ENCODE data around the gene BTBD10. TPM values are rescaled to one million over a fixed set of nuclear protein-coding genes. Genes with fewer than 3 reads are reported as not detected.

The BTBD10 gene
- total RNA-seq, 1 donor from 2014 or later: 18.8 TPM

DNA sequence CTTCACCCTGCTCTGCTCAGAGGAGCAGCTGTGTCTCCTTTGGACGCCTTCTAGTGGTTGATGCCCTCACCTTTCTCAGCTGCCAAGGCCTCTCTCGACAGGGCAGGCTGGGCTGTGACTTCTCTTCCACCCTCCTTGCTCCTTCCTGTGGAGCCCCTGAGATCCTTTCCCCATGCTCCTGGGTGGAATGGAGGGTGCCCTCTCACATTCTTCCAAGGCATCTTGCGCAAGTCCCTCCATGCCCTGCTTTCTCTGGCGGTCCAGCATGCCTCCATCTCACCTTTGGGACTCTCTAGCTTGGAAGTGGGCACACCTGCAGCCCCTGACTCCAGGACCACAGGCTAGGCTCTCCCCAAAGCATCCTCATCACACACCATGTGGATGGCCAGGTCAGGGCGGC lies 116.6 kb downstream of the BTBD10 start:
- CTCF ChIA-PET: no interaction called here
- H3K36me3 Mint-ChIP-seq (ENCODE audit: low read depth): peaks cover 19% of the 10 kb centered on the region
- TF ChIP-seq CTCF (IDR thresholded peaks at IDR 0.05): no peak
- no peak for DNase-seq
- no peaks in the 10 kb centered on the region for H3K27me3 Mint-ChIP-seq
- peaks cover 32% of the 10 kb centered on the region for H3K4me1 Mint-ChIP-seq
- H3K4me3 Mint-ChIP-seq: no peak overlapping the region
- no peak overlapping the region for H3K27ac Mint-ChIP-seq
- intact Hi-C loops (cut with micrococcal nuclease): no loop called here
- POLR2A ChIA-PET: no interaction called here
- no peak for ATAC-seq (ENCODE audit: low read depth)
- H3K9me3 Mint-ChIP-seq: no peaks in the 10 kb centered on the region

GRCh38 chr11:13344818-13345217 lies 118.2 kb downstream of the BTBD10 start:
- no peak for TF ChIP-seq CTCF (IDR thresholded peaks at IDR 0.05)
- no peak overlapping the region for H3K27ac Mint-ChIP-seq
- ChIA-PET POLR2A (no interaction called here), CTCF (interaction anchor here (0.8 to 2.6 kb wide), 6 partner anchors 9 to 1013 kb away, joined by 3 to 22 read pairs (median 4); no protein-coding TSS in a partner anchor)
- no peaks in the 10 kb centered on the region for H3K9me3 Mint-ChIP-seq
- H3K36me3 Mint-ChIP-seq (ENCODE audit: low read depth): peaks cover 8% of the 10 kb centered on the region
- intact Hi-C loops (cut with micrococcal nuclease): loop anchor here (1.0 to 5.0 kb wide), 5 partner anchors 93 to 748 kb away; no protein-coding TSS in a partner anchor
- H3K4me3 Mint-ChIP-seq: no peak overlapping the region
- no peak for ATAC-seq (ENCODE audit: low read depth)
- no peaks in the 10 kb centered on the region for H3K27me3 Mint-ChIP-seq
- H3K4me1 Mint-ChIP-seq: peaks cover 47% of the 10 kb centered on the region
- DNase-seq: no peak

- Mint-ChIP-seq H3K27ac (no peak overlapping the region), H3K27me3 (no peaks in the 10 kb centered on the region), H3K9me3 (no peaks in the 10 kb centered on the region), H3K4me1 (peaks cover 47% of the 10 kb centered on the region), H3K36me3 (ENCODE audit: low read depth) (peaks cover 2% of the 10 kb centered on the region), H3K4me3 (no peak overlapping the region)
- intact Hi-C loops (cut with micrococcal nuclease): loop anchor here (1.0 to 5.0 kb wide), 5 partner anchors 92 to 747 kb away; no protein-coding TSS in a partner anchor
- DNase-seq: peak; percentile 26
- peak; percentile 63 for ATAC-seq (ENCODE audit: low read depth)
- peak; percentile 49 for TF ChIP-seq CTCF (IDR thresholded peaks at IDR 0.05)
- ChIA-PET POLR2A (no interaction called here), CTCF (interaction anchor here (0.7 to 2.6 kb wide), 11 partner anchors 9 to 1013 kb away, joined by 3 to 22 read pairs (median 4); no protein-coding TSS in a partner anchor)
These were observed 118.9 kb downstream of the BTBD10 start for GRCh38 chr11:13343931-13344717.

DNA sequence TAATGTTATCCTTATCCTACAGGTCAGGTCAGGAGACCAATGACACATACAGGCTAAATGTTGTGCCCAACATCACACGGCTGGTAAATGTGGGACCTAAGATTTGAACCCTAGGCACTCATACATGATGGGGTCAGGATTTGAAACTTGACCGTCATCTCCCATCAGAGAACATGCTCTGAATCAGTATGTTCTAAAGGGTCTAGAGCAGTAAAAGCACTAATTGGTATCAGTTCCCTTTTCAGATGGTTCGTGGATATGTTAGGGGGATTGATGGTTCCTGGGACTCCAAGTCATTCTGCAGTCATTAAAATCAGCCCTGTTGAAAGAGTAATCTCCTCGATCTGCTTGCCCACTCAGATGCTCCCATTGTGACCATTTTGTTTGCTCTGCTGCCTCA lies 120.0 kb downstream of the BTBD10 start:
- intact Hi-C loops (cut with micrococcal nuclease): loop anchor here (5.0 kb wide), 2 partner anchors 91 to 746 kb away; no protein-coding TSS in a partner anchor
- ATAC-seq (ENCODE audit: low read depth): peak; percentile 41
- ChIA-PET CTCF (interaction anchor here (0.8 to 2.6 kb wide), 9 partner anchors 7 to 1012 kb away, joined by 3 to 22 read pairs (median 4); no protein-coding TSS in a partner anchor), POLR2A (no interaction called here)
- Mint-ChIP-seq H3K27me3 (no peaks in the 10 kb centered on the region), H3K9me3 (no peaks in the 10 kb centered on the region), H3K4me3 (no peak overlapping the region), H3K4me1 (peaks cover 49% of the 10 kb centered on the region), H3K36me3 (ENCODE audit: low read depth) (peaks cover 2% of the 10 kb centered on the region), H3K27ac (no peak overlapping the region)
- no peak for DNase-seq
- no peak for TF ChIP-seq CTCF (IDR thresholded peaks at IDR 0.05)

GRCh38 chr11:13341026-13341425 lies 122.0 kb downstream of the BTBD10 start:
- ChIA-PET CTCF (no interaction called here), POLR2A (no interaction called here)
- no peaks in the 10 kb centered on the region for H3K9me3 Mint-ChIP-seq
- peaks cover 50% of the 10 kb centered on the region for H3K4me1 Mint-ChIP-seq
- H3K27ac Mint-ChIP-seq: no peak overlapping the region
- no peak overlapping the region for H3K4me3 Mint-ChIP-seq
- H3K27me3 Mint-ChIP-seq: no peaks in the 10 kb centered on the region
- TF ChIP-seq CTCF (IDR thresholded peaks at IDR 0.05): no peak
- no peaks in the 10 kb centered on the region for H3K36me3 Mint-ChIP-seq (ENCODE audit: low read depth)
- intact Hi-C loops (cut with micrococcal nuclease): loop anchor here (5.0 kb wide), 2 partner anchors 89 to 744 kb away; no protein-coding TSS in a partner anchor
- no peak for DNase-seq
- ATAC-seq (ENCODE audit: low read depth): no peak
